Left ventricle myocardium inferior (tissue), 1 donor: Measurements from ENCODE around the gene SSBP2. TPM values are rescaled to one million over a fixed set of nuclear protein-coding genes. Genes with fewer than 3 reads are reported as not detected.

Experiments
- DNase-seq: peaks from one replicate; pipeline ENCODE4 v3.0.0-alpha.2; 2020
- H3K27ac ChIP-seq: fragments of 200-600 bp; replicated peaks from 2 replicates; pipeline ENCODE4 v1.8.0; 2021
- H3K27me3 ChIP-seq: fragments of 200-600 bp; 2 replicates; pipeline ENCODE4 v1.8.0; 2021; ENCODE audit warnings: low read depth
- H3K36me3 ChIP-seq: fragments of 200-600 bp; 2 replicates; pipeline ENCODE4 v1.8.0; 2021
- H3K4me1 ChIP-seq: fragments of 200-600 bp; 2 replicates; pipeline ENCODE4 v1.8.0; 2021
- H3K4me3 ChIP-seq: fragments of 200-600 bp; 2 replicates; pipeline ENCODE4 v1.8.0; 2021; ENCODE audit warnings: mild to moderate bottlenecking, moderate library complexity
- H3K9me3 ChIP-seq: fragments of 200-600 bp; replicated peaks from 2 replicates; pipeline ENCODE4 v1.8.0; 2021
- CTCF ChIP-seq: fragments of 200-600 bp; IDR thresholded peaks from 2 replicates; pipeline ENCODE4 v1.8.0; 2021; ENCODE audit warnings: antibody characterized with exemption, mild to moderate bottlenecking, borderline replicate concordance
- intact Hi-C: fragments of 100-400 bp; cut with micrococcal nuclease; formaldehyde crosslinking; loops from one replicate; pipeline ENCODE4 v1.11.0; 2022
- total RNA-seq: library from RNA; stranded (reverse); fragmentation: NEBNext Ultra II Directional; extraction: Animal tissue kit (Norgen Biotek cat#: 25700); gene quantifications from one replicate; pipeline ENCODE4 v1.2.1, GENCODE V29; 2021
- donor health status: DM: no; HTN: yes; CAD: no; lungs with severe emphysema.

The SSBP2 gene
- total RNA-seq, 1 donor from 2014 or later: 40.7 TPM

- TF ChIP-seq CTCF: no peak
- peaks cover 24% of the 10 kb centered on the region for H3K4me1 ChIP-seq
- no peaks in the 10 kb centered on the region for H3K27me3 ChIP-seq
- intact Hi-C loops: loop anchor here (10.0 kb wide), 1 partner anchor 735 kb away; no protein-coding TSS in a partner anchor
- no peaks in the 10 kb centered on the region for H3K9me3 ChIP-seq
- H3K36me3 ChIP-seq: no peaks in the 10 kb centered on the region
- no peak overlapping the region for H3K27ac ChIP-seq
- no peak overlapping the region for H3K4me3 ChIP-seq
- no peak for DNase-seq
Measured at GRCh38 chr5:81429363-81429762, 321.5 kb downstream of the SSBP2 start.

DNA sequence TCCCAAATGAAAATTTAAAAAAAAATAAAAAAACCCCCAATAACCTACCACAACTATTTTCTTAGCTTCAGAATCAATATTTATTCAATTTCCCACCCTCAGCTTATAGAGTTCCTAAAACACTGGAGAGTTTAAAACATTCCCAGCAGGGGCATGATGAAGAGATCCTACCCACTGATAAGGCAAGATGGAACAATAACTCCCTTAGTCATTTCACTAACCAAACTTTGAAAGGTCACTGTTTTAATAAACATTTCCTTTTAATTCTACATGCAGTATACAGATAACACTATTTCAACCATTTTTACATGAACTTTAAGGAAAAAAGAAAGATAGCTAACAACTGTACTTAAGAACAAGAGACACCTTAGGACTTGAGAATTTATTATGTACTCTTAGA is 322.0 kb downstream of the SSBP2 start:
- DNase-seq: no peak
- H3K27me3 ChIP-seq: no peaks in the 10 kb centered on the region
- no peak overlapping the region for H3K27ac ChIP-seq
- H3K36me3 ChIP-seq: no peaks in the 10 kb centered on the region
- no peak overlapping the region for H3K4me3 ChIP-seq
- intact Hi-C loops: loop anchor here (10.0 kb wide), 1 partner anchor 736 kb away; no protein-coding TSS in a partner anchor
- no peak for TF ChIP-seq CTCF
- peaks cover 24% of the 10 kb centered on the region for H3K4me1 ChIP-seq
- H3K9me3 ChIP-seq: no peaks in the 10 kb centered on the region

DNA sequence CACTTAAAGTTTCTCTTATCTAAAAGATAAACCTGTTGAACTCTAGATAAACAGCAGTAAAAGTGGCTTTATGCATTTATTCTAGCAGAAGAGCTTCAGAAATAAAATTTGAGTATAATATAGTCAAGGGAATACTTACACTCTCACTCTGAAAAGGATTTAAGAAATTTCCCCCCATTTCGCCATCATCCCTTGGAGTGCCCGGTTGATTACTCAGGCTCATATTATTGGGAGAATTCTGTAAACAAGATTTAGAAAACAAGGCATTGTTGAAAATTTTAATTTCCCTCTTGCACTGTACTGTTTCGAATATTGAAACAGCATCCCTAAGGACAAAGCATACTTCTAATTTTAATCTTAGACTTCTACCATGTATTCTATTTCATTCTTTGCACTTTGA is 322.5 kb downstream of the SSBP2 start:
- no peak for TF ChIP-seq CTCF
- Histone ChIP-seq H3K9me3 (no peaks in the 10 kb centered on the region), H3K4me1 (peaks cover 24% of the 10 kb centered on the region), H3K27me3 (no peaks in the 10 kb centered on the region), H3K27ac (no peak overlapping the region), H3K4me3 (no peak overlapping the region), H3K36me3 (no peaks in the 10 kb centered on the region)
- DNase-seq: no peak
- intact Hi-C loops: loop anchor here (10.0 kb wide), 1 partner anchor 736 kb away; no protein-coding TSS in a partner anchor

DNA sequence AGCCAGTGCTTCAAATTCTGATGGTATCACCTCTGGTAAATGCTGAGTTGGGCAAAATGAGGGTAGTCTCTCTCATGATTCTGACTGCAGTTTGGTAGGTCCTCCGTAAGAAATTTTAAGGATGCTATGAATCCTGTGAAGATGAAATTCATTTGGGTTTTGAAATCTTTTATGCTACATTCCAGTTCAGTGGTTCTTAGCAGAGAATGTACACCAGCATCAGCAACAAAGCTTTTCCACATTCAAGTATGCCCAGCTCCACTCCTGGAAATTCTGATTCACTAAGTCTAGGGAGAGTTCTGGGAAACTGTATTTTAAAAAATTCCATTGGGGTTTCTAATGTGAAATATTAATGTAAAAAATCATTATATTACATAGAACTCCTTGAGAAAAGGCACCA is 323.3 kb downstream of the SSBP2 start:
- Histone ChIP-seq H3K4me1 (peaks cover 24% of the 10 kb centered on the region), H3K9me3 (no peaks in the 10 kb centered on the region), H3K27ac (no peak overlapping the region), H3K36me3 (no peaks in the 10 kb centered on the region), H3K27me3 (no peaks in the 10 kb centered on the region), H3K4me3 (no peak overlapping the region)
- intact Hi-C loops: loop anchor here (10.0 kb wide), 1 partner anchor 737 kb away; no protein-coding TSS in a partner anchor
- TF ChIP-seq CTCF: no peak
- DNase-seq: no peak

DNA sequence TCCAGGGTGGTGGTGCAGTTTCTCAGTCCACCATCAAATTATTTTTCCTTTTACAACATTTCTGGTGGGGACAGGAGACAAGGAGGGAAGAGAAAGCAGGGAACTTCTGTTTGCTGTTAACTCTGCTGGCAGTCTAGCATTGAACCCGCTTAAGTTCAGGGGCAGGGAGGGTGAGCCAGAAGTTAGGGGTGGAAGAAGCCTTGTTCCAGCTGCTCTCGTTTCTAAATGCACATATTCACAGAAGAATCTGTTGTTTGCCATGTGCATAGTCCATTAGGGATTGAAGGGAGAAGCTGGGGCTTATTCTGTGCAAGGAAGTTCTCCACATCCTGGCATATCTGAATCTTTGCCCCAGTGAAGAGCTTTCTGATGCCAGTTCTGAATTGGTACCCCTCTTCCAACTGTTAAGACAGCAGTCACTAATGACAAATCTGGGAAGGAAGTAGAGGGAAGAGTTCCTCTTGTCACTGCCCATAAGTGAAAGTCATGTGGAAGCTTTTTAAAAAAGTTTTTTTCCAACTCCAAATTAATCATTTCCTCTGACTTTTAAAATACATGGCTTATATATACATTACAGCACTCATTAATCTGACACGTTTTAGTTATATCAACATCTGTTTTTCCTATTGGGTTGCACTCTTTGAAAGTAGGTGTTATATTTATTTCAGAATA is 324.4 kb downstream of the SSBP2 start:
- H3K36me3 ChIP-seq: peaks cover 2% of the 10 kb centered on the region
- no peaks in the 10 kb centered on the region for H3K27me3 ChIP-seq
- intact Hi-C loops: loop anchor here (10.0 kb wide), 1 partner anchor 738 kb away; no protein-coding TSS in a partner anchor
- peaks cover 24% of the 10 kb centered on the region for H3K4me1 ChIP-seq
- no peak for DNase-seq
- H3K4me3 ChIP-seq: no peak overlapping the region
- no peaks in the 10 kb centered on the region for H3K9me3 ChIP-seq
- H3K27ac ChIP-seq: peak overlapping the region; percentile 4
- TF ChIP-seq CTCF: no peak
